Lung (tissue), 12 donors: ENCODE measurements around the gene TAB3. TPM values are rescaled to one million over a fixed set of nuclear protein-coding genes. Genes with fewer than 3 reads are reported as not detected.

Experiments used
- ATAC-seq: fragments of 200-7000 bp; cut with Tn5 transposase; one replicate; pipeline ENCODE4 v1.9.1; 2020; ENCODE audit warnings: moderate number of reproducible peaks; ENCODE audit not compliant: insufficient read depth, low FRiP score
- DNase-seq, 3 donors: peaks; one replicate each; pipeline ENCODE4 v3.0.0-alpha.2; 2013 to 2017
- H3K27ac ChIP-seq, 2 donors: one replicate each; pipeline ENCODE4 v1.5.1; 2013; ENCODE audit warnings: mild to moderate bottlenecking in 2 of 2, moderate library complexity in 2 of 2, control low read depth in 1 of 2, inconsistent platforms in 1 of 2, low read depth in 1 of 2, low read length in 1 of 2
- H3K27me3 ChIP-seq, 3 donors: one replicate each; pipeline ENCODE4 v1.5.1; 2013; ENCODE audit warnings: low read length in 2 of 3; ENCODE audit not compliant: control insufficient read depth in 3 of 3, insufficient read depth in 3 of 3
- H3K36me3 ChIP-seq, 4 donors: one replicate each; pipeline ENCODE4 v1.5.1; 2013; ENCODE audit warnings: low read length in 4 of 4, mild to moderate bottlenecking in 1 of 4, moderate library complexity in 1 of 4; ENCODE audit not compliant: control insufficient read depth in 4 of 4, insufficient read depth in 4 of 4
- H3K4me1 ChIP-seq, 5 donors: one replicate each; pipeline ENCODE4 v1.5.1; 2013; ENCODE audit warnings: low read length in 5 of 5, mild to moderate bottlenecking in 2 of 5, moderate library complexity in 1 of 5; ENCODE audit not compliant: control insufficient read depth in 5 of 5, insufficient read depth in 5 of 5
- H3K4me3 ChIP-seq: one replicate; pipeline ENCODE4 v1.5.1; 2013; ENCODE audit warnings: mild to moderate bottlenecking, control low read depth, moderate library complexity
- H3K9ac ChIP-seq, 2 donors: one replicate each; pipeline ENCODE4 v1.5.1; 2013; ENCODE audit warnings: low read length in 2 of 2, control low read depth in 1 of 2; ENCODE audit not compliant: insufficient read depth in 1 of 2
- H3K9me3 ChIP-seq, 4 donors: one replicate each; pipeline ENCODE4 v1.5.1; 2013; ENCODE audit warnings: low read length in 3 of 4, mild to moderate bottlenecking in 1 of 4, moderate library complexity in 1 of 4; ENCODE audit not compliant: control insufficient read depth in 4 of 4, insufficient read depth in 3 of 4
- CTCF ChIP-seq: IDR thresholded peaks from 2 replicates; pipeline ENCODE4 v1.5.1; 2012; ENCODE audit warnings: mild to moderate bottlenecking; ENCODE audit errors: control extremely low read depth, extremely low read depth
- WGBS, 2 donors: extraction: QIAGEN DNeasy Blood & Tissue Kit; methylation state at CpG; one replicate each; pipeline ENCODE4 v1.1.7; 2013; 5-methylcytosine and 5-hydroxymethylcytosine counted together
- polyA plus RNA-seq, 2 donors: library from polyadenylated mRNA; stranded (reverse); fragments of 200-250 nt; gene quantifications; one replicate each; pipeline ENCODE4 v1.2.1, GENCODE V29; 2013
- total RNA-seq, 2 donors: library from RNA; depleted of rRNA in 1 of 2; stranded (reverse); fragments of >200 nt in 1 of 2; gene quantifications; one replicate each; pipeline ENCODE4 v1.2.1, GENCODE V29; 2014 to 2021
- donor health status: control.
- donor health status: control.
- donor health status: Bipolar disorder and iron deficiency.
- donor health status: healthy.
- donor health status: DM: yes; HTN: yes; CAD: no.

The TAB3 gene
- total and polyA plus RNA-seq, 4 donors = 7.6 to 24.8 (median 13.8) TPM

- Histone ChIP-seq H3K36me3 (no peaks in the 10 kb centered on the region), H3K27ac (no peak overlapping the region), H3K4me1 (no peaks in the 10 kb centered on the region), H3K9ac (no peak overlapping the region), H3K9me3 (no peaks in the 10 kb centered on the region), H3K4me3 (no peak overlapping the region), H3K27me3 (peaks cover 0 to 3% (median 0%) of the 10 kb centered on the region in 3 donors)
- TF ChIP-seq CTCF = no peak
- DNase-seq (no peak), ATAC-seq (no peak)
- 59 to 99% methylated on average over 5 of the region's 5 CpGs for WGBS, 2 donors
Measured at GRCh38 chrX:30898886-30899285, 9.8 kb upstream of the TAB3 start.

GRCh38 chrX:30895370-30895769, 6.3 kb upstream of the TAB3 start:
- no peak overlapping the region for H3K9ac ChIP-seq
- peaks cover 0 to 2% (median 0%) of the 10 kb centered on the region in 4 donors for H3K9me3 ChIP-seq
- no peak overlapping the region for H3K27ac ChIP-seq
- no peak for TF ChIP-seq CTCF
- H3K36me3 ChIP-seq = no peaks in the 10 kb centered on the region
- DNase-seq = no peak
- no peak for ATAC-seq
- peaks cover 0 to 3% (median 0%) of the 10 kb centered on the region in 3 donors for H3K27me3 ChIP-seq
- WGBS, 2 donors = 59 to 69% methylated on average over 2 of the region's 2 CpGs
- H3K4me3 ChIP-seq = no peak overlapping the region
- H3K4me1 ChIP-seq = peaks cover 0 to 2% (median 0%) of the 10 kb centered on the region in 5 donors

GRCh38 chrX:30893206-30893605, 4.2 kb upstream of the TAB3 start:
- Histone ChIP-seq H3K4me1 (peaks cover 0 to 2% (median 0%) of the 10 kb centered on the region in 5 donors), H3K27me3 (no peaks in the 10 kb centered on the region), H3K9ac (no peak overlapping the region), H3K27ac (no peak overlapping the region), H3K36me3 (no peaks in the 10 kb centered on the region), H3K4me3 (no peak overlapping the region), H3K9me3 (peaks cover 0 to 7% (median 0%) of the 10 kb centered on the region in 4 donors)
- 56 to 84% methylated on average over 4 of the region's 4 CpGs for WGBS, 2 donors
- no peak for ATAC-seq
- no peak for TF ChIP-seq CTCF
- DNase-seq = no peak

- H3K27ac ChIP-seq = no peak overlapping the region
- no peaks in the 10 kb centered on the region for H3K36me3 ChIP-seq
- H3K27me3 ChIP-seq = no peaks in the 10 kb centered on the region
- peaks cover 0 to 7% (median 0%) of the 10 kb centered on the region in 4 donors for H3K9me3 ChIP-seq
- DNase-seq (peak in 2 of 3 donors; percentile 7 to 36), ATAC-seq (no peak)
- 48 to 67% methylated on average over 1 of the region's 1 CpG for WGBS, 2 donors
- TF ChIP-seq CTCF = no peak
- H3K4me3 ChIP-seq = no peak overlapping the region
- H3K9ac ChIP-seq = no peak overlapping the region
- H3K4me1 ChIP-seq = peaks cover 0 to 2% (median 0%) of the 10 kb centered on the region in 5 donors
Measured at GRCh38 chrX:30892591-30892990, 3.5 kb upstream of the TAB3 start.
